K562 (cell line): ENCODE measurements around the gene MAP3K4. TPM values are rescaled to one million over a fixed set of nuclear protein-coding genes. Genes with fewer than 3 reads are reported as not detected.
A peak's percentile ranks its signal among the peaks of the same experiment; 100 is the strongest.

Experiments used
- ARNT ChIP-seq, 2 experiments: fragments of 450-650 bp; IDR thresholded peaks; 2 replicates each; pipeline ENCODE4 v1.6.1; 2016; ENCODE audit warnings: mild to moderate bottlenecking in 1 of 2
- BACH1 ChIP-seq: fragments of 200-800 bp; sonication (Bioruptor generic); IDR thresholded peaks from 2 replicates; pipeline ENCODE4 v1.6.1; 2016; ENCODE audit warnings: missing genetic modification characterization, missing compliant biosample characterization
- BMI1 ChIP-seq: fragments of 150-350 bp; IDR thresholded peaks from 2 replicates; pipeline ENCODE4 v1.6.1; 2014; ENCODE audit warnings: low read length
- CBFA2T2 ChIP-seq: fragments of 450-650 bp; conservative IDR thresholded peaks from 2 replicates; pipeline ENCODE4 v1.6.1; 2017; ENCODE audit warnings: mild to moderate bottlenecking
- ETS1 ChIP-seq: conservative IDR thresholded peaks from 2 replicates; pipeline ENCODE4 v1.6.1; 2011; ENCODE audit warnings: low read depth, mild to moderate bottlenecking, low read length; ENCODE audit not compliant: control insufficient read depth
- HCFC1 ChIP-seq: IDR thresholded peaks from 2 replicates; pipeline ENCODE4 v1.6.1; 2012; ENCODE audit warnings: low read depth, low read length, improper control_type of control experiment
- KAT8 ChIP-seq: fragments of 450-650 bp; IDR thresholded peaks from 2 replicates; pipeline ENCODE4 v1.6.1; 2016; ENCODE audit warnings: low read depth, mild to moderate bottlenecking
- L3MBTL2 ChIP-seq: fragments of 450-650 bp; IDR thresholded peaks from 2 replicates; pipeline ENCODE4 v1.6.1; 2016; ENCODE audit warnings: mild to moderate bottlenecking, moderate library complexity
- MBD2 ChIP-seq: sonication (generic); IDR thresholded peaks from 2 replicates; pipeline ENCODE4 v1.6.1; 2016; ENCODE audit warnings: low read depth, borderline replicate concordance
- MYNN ChIP-seq, 2 experiments: sonication (generic); formaldehyde crosslinking in 1 of 2; IDR thresholded peaks; 2 replicates each; pipeline versions ENCODE4 v1.5.0 to v1.6.1; 2016 to 2020; ENCODE audit warnings: antibody characterized with exemption in 1 of 2, missing genetic modification reagents in 1 of 2
- NBN ChIP-seq: fragments of 450-650 bp; IDR thresholded peaks from 2 replicates; pipeline ENCODE4 v1.6.1; 2016; ENCODE audit warnings: low read depth, mild to moderate bottlenecking
- PRPF4 ChIP-seq: fragments of 200-400 bp; formaldehyde crosslinking; IDR thresholded peaks from one replicate; pipeline ENCODE4 v1.6.1; 2017; ENCODE audit warnings: low read length, low read depth, mild to moderate bottlenecking; ENCODE audit not compliant: insufficient read depth, poor library complexity, severe bottlenecking
- RBBP5 ChIP-seq: fragments of 200-600 bp; sonication (generic); IDR thresholded peaks from 2 replicates; pipeline ENCODE4 v1.6.1; 2012; ENCODE audit warnings: borderline replicate concordance, mild to moderate bottlenecking, low read length, control low read depth, inconsistent platforms; ENCODE audit not compliant: insufficient read depth, poor library complexity, severe bottlenecking
- RBM15 ChIP-seq: fragments of 200-400 bp; formaldehyde crosslinking; IDR thresholded peaks from 2 replicates; pipeline ENCODE4 v1.6.1; 2018; ENCODE audit warnings: mild to moderate bottlenecking, low read length, moderate library complexity; ENCODE audit not compliant: insufficient read depth
- SAFB ChIP-seq: fragments of 200-400 bp; formaldehyde crosslinking; IDR thresholded peaks from 2 replicates; pipeline ENCODE4 v1.6.1; 2017; ENCODE audit warnings: low read depth, low read length, borderline replicate concordance
- SMARCB1 ChIP-seq: IDR thresholded peaks from 2 replicates; pipeline ENCODE4 v1.6.1; 2011; ENCODE audit warnings: improper control_type of control experiment, low read depth; ENCODE audit not compliant: insufficient read length
- TFAP4 ChIP-seq: sonication (generic); formaldehyde crosslinking; IDR thresholded peaks from 2 replicates; pipeline ENCODE4 v1.8.0; 2022; ENCODE audit warnings: missing genetic modification reagents, mild to moderate bottlenecking, moderate library complexity, borderline replicate concordance
- ZFP30 ChIP-seq: fragments of 250-450 bp; sonication (Bioruptor Pico); IDR thresholded peaks from 2 replicates; pipeline ENCODE4 v1.8.0; 2022; ENCODE audit warnings: moderate library complexity, mild to moderate bottlenecking, inconsistent platforms, borderline replicate concordance
- ZNF41 ChIP-seq: fragments of 250-450 bp; sonication (Bioruptor Pico); conservative IDR thresholded peaks from 2 replicates; pipeline ENCODE4 v1.4.0; 2020; ENCODE audit warnings: mild to moderate bottlenecking
- ZNF449 ChIP-seq: fragments of 250-450 bp; sonication (Bioruptor Pico); IDR thresholded peaks from 2 replicates; pipeline ENCODE4 v1.8.0; 2022; ENCODE audit warnings: moderate library complexity, mild to moderate bottlenecking, inconsistent platforms
- ZNF785 ChIP-seq: fragments of 250-450 bp; sonication (Bioruptor Pico); IDR thresholded peaks from 2 replicates; pipeline ENCODE4 v1.4.0; 2020; ENCODE audit warnings: mild to moderate bottlenecking
- polyA plus RNA-seq, 8 experiments: library from polyadenylated mRNA; depleted of rRNA in 4 of 8; stranded (reverse) in 5 of 8; unstranded in 3 of 8; fragments of >200 nt; fragmentation: Nextera tagmentation in 2 of 8; fragmentation: Illumina TruSeq in 1 of 8; extraction: Ambion mirVana in 2 of 8; extraction: Trizol in 1 of 8; gene quantifications; 2 replicates each; pipeline versions ENCODE4 v1.2.1 to v1.2.3, GENCODE V29; 2011 to 2014; ENCODE audit warnings: inconsistent platforms in 1 of 8, missing spikeins in 1 of 8
- total RNA-seq, 7 experiments: library from RNA; depleted of rRNA in 6 of 7; stranded (reverse); fragments of >200 nt in 6 of 7; fragmentation: Illumina TruSeq in 2 of 7; extraction: Trizol in 2 of 7; gene quantifications; 2 replicates each; pipeline versions ENCODE4 v1.2.1 to v1.2.3, GENCODE V29; 2011 to 2021; ENCODE audit warnings: low replicate concordance in 1 of 7
- TF ChIP-seq, protein P1 (sequence below): fragments of 450-650 bp; formaldehyde crosslinking; IDR thresholded peaks from 2 replicates; pipeline ENCODE4 v1.4.0; 2022; ENCODE audit warnings: missing genetic modification characterization
- TF ChIP-seq, protein P2 (sequence below): fragments of 250-450 bp; sonication (Bioruptor Pico); IDR thresholded peaks from 2 replicates; pipeline ENCODE4 v1.8.0; 2021; ENCODE audit warnings: moderate library complexity, mild to moderate bottlenecking, inconsistent platforms

MAP3K4 gene
- total and polyA plus RNA-seq, 9 of the 15 experiments (the other 6 are each of a cell fraction or from before 2014, with no cell fraction given) = 21.0 to 77.2 (median 48.9) TPM

- TF ChIP-seq, protein P1, sequence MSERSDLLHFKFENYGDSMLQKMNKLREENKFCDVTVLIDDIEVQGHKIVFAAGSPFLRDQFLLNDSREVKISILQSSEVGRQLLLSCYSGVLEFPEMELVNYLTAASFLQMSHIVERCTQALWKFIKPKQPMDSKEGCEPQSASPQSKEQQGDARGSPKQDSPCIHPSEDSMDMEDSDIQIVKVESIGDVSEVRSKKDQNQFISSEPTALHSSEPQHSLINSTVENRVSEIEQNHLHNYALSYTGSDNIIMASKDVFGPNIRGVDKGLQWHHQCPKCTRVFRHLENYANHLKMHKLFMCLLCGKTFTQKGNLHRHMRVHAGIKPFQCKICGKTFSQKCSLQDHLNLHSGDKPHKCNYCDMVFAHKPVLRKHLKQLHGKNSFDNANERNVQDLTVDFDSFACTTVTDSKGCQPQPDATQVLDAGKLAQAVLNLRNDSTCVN (CRISPR knock-in tag) = no peak
- no peak for TF ChIP-seq ETS1
- TF ChIP-seq MYNN (IDR thresholded peaks at IDR 0.05) = no peak
- TF ChIP-seq MYNN (CRISPR knock-in tag; IDR thresholded peaks at IDR 0.05) = no peak
- TF ChIP-seq ZFP30 (CRISPR knock-in tag) = no peak
- no peak for TF ChIP-seq PRPF4
- no peak for TF ChIP-seq ZNF41 (CRISPR knock-in tag)
- no peak for TF ChIP-seq SMARCB1
- TF ChIP-seq MBD2 = no peak
- no peak for TF ChIP-seq ZNF785 (CRISPR knock-in tag)
- no peak for TF ChIP-seq RBM15
- TF ChIP-seq L3MBTL2 = peak; percentile 57
- no peak for TF ChIP-seq NBN
- no peak for TF ChIP-seq RBBP5
- TF ChIP-seq SAFB = no peak
- TF ChIP-seq BMI1 = no peak
- TF ChIP-seq ZNF449 (CRISPR knock-in tag) = no peak
- TF ChIP-seq KAT8 = no peak
- TF ChIP-seq TFAP4 (CRISPR knock-in tag) = peak; percentile 89
- TF ChIP-seq CBFA2T2 = peak; percentile 79
- no peak for TF ChIP-seq BACH1 (tag)
- TF ChIP-seq, protein P2, sequence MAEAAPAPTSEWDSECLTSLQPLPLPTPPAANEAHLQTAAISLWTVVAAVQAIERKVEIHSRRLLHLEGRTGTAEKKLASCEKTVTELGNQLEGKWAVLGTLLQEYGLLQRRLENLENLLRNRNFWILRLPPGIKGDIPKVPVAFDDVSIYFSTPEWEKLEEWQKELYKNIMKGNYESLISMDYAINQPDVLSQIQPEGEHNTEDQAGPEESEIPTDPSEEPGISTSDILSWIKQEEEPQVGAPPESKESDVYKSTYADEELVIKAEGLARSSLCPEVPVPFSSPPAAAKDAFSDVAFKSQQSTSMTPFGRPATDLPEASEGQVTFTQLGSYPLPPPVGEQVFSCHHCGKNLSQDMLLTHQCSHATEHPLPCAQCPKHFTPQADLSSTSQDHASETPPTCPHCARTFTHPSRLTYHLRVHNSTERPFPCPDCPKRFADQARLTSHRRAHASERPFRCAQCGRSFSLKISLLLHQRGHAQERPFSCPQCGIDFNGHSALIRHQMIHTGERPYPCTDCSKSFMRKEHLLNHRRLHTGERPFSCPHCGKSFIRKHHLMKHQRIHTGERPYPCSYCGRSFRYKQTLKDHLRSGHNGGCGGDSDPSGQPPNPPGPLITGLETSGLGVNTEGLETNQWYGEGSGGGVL (CRISPR knock-in tag) = no peak
- no peak for TF ChIP-seq HCFC1
- TF ChIP-seq ARNT (IDR thresholded peaks at IDR 0.05) = no peak
Observed at GRCh38 chr6:161150566-161150965, 159.0 kb downstream of the MAP3K4 start (continued).
